Measurements from ENCODE around the gene LNPEP. TPM values are rescaled to one million over a fixed set of nuclear protein-coding genes. Genes with fewer than 3 reads are reported as not detected.

LNPEP gene
- total RNA-seq, 3 donors from 2014 or later: 64.6 to 71.2 (median 65.1) TPM

GRCh38 chr5:96909003-96909402 is 26.9 kb upstream of the LNPEP start:
- Histone ChIP-seq H3K4me3 (no peak overlapping the region), H3K36me3 (no peaks in the 10 kb centered on the region), H3K4me1 (no peaks in the 10 kb centered on the region), H3K9me3 (no peaks in the 10 kb centered on the region), H3K27me3 (no peaks in the 10 kb centered on the region), H3K27ac (no peak overlapping the region)
- no peak for DNase-seq (ENCODE audit: low spot score in 2 of 2)
- TF ChIP-seq, protein P1, sequence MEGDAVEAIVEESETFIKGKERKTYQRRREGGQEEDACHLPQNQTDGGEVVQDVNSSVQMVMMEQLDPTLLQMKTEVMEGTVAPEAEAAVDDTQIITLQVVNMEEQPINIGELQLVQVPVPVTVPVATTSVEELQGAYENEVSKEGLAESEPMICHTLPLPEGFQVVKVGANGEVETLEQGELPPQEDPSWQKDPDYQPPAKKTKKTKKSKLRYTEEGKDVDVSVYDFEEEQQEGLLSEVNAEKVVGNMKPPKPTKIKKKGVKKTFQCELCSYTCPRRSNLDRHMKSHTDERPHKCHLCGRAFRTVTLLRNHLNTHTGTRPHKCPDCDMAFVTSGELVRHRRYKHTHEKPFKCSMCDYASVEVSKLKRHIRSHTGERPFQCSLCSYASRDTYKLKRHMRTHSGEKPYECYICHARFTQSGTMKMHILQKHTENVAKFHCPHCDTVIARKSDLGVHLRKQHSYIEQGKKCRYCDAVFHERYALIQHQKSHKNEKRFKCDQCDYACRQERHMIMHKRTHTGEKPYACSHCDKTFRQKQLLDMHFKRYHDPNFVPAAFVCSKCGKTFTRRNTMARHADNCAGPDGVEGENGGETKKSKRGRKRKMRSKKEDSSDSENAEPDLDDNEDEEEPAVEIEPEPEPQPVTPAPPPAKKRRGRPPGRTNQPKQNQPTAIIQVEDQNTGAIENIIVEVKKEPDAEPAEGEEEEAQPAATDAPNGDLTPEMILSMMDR (IDR thresholded peaks at IDR 0.05): no peak
- no peak for TF ChIP-seq POLR2A (IDR thresholded peaks at IDR 0.05)
- TF ChIP-seq POLR2AphosphoS5 (IDR thresholded peaks at IDR 0.05): no peak
- intact Hi-C loops (cut with DNase I; ENCODE audit: low total_unique reads): no loop called here

DNA sequence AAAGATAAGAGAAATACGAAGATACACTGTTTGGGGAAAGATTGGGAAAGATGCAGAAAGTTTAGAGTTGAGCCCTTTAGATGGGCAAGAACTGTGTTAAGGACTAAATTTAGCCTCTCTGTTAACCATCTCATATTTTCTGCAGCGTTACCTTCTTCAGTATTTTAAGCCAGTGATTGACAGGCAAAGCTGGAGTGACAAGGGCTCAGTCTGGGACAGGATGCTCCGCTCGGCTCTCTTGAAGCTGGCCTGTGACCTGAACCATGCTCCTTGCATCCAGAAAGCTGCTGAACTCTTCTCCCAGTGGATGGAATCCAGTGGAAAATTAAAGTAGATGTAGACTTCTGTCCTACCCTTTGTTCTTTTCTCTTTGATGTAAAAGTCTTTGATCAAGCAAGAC is 26.4 kb upstream of the LNPEP start:
- Histone ChIP-seq H3K36me3 (no peaks in the 10 kb centered on the region), H3K4me3 (no peak overlapping the region), H3K9me3 (no peaks in the 10 kb centered on the region), H3K4me1 (no peaks in the 10 kb centered on the region), H3K27me3 (no peaks in the 10 kb centered on the region), H3K27ac (no peak overlapping the region)
- TF ChIP-seq POLR2A (IDR thresholded peaks at IDR 0.05): no peak
- TF ChIP-seq, protein P1 (IDR thresholded peaks at IDR 0.05): no peak
- no peak for TF ChIP-seq POLR2AphosphoS5 (IDR thresholded peaks at IDR 0.05)
- DNase-seq (ENCODE audit: low spot score in 2 of 2): no peak
- intact Hi-C loops (cut with DNase I; ENCODE audit: low total_unique reads): no loop called here

- TF ChIP-seq, protein P1 (IDR thresholded peaks at IDR 0.05): no peak
- TF ChIP-seq POLR2A (IDR thresholded peaks at IDR 0.05) (no peak), POLR2AphosphoS5 (IDR thresholded peaks at IDR 0.05) (no peak)
- no peaks in the 10 kb centered on the region for H3K36me3 ChIP-seq
Observed at GRCh38 chr5:96911139-96911538, 24.7 kb upstream of the LNPEP start.

GRCh38 chr5:96913233-96913632 is 22.6 kb upstream of the LNPEP start:
- Histone ChIP-seq H3K9me3 (no peaks in the 10 kb centered on the region), H3K36me3 (no peaks in the 10 kb centered on the region), H3K27me3 (no peaks in the 10 kb centered on the region), H3K4me3 (no peak overlapping the region), H3K27ac (no peak overlapping the region), H3K4me1 (no peaks in the 10 kb centered on the region)
- TF ChIP-seq, protein P1 (IDR thresholded peaks at IDR 0.05): no peak
- TF ChIP-seq POLR2A (IDR thresholded peaks at IDR 0.05) (no peak), POLR2AphosphoS5 (IDR thresholded peaks at IDR 0.05) (no peak)
- intact Hi-C loops (cut with DNase I; ENCODE audit: low total_unique reads): no loop called here
- DNase-seq (ENCODE audit: low spot score in 2 of 2): no peak

More at GRCh38 chr5:96911139-96911538, 24.7 kb upstream of the LNPEP start:
- Histone ChIP-seq H3K9me3 (no peaks in the 10 kb centered on the region), H3K4me3 (no peak overlapping the region), H3K27me3 (no peaks in the 10 kb centered on the region), H3K4me1 (no peaks in the 10 kb centered on the region), H3K27ac (no peak overlapping the region)
- DNase-seq (ENCODE audit: low spot score in 2 of 2): no peak
- intact Hi-C loops (cut with DNase I; ENCODE audit: low total_unique reads): no loop called here

DNA sequence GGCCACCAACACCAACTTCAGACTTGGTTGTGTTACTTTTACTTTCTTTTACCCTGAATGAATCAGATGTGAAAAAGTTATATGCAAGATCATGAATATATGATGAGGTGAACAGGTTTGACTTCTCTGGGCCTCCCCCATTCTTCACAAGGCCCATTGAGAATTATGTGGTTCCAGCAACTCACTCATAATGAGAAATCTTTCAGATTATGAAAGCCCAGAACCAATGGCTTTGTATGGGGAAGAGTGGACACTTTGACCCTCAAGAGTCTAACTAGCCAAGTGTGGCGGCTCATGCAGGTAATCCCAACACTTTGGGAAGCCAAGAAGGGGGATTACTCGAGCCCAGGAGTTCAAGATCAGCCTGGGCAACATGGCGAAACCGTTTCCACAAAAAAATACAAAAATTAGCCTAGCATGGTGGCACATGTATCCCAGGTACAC is 16.1 kb upstream of the LNPEP start:
- no peaks in the 10 kb centered on the region for H3K36me3 ChIP-seq
- TF ChIP-seq POLR2A (IDR thresholded peaks at IDR 0.05): no peak
- intact Hi-C loops (cut with DNase I; ENCODE audit: low total_unique reads): no loop called here
- DNase-seq (ENCODE audit: low spot score in 2 of 2): no peak
- H3K27me3 ChIP-seq: no peaks in the 10 kb centered on the region
- H3K4me1 ChIP-seq: no peaks in the 10 kb centered on the region
- no peaks in the 10 kb centered on the region for H3K9me3 ChIP-seq
- no peak overlapping the region for H3K27ac ChIP-seq
- no peak overlapping the region for H3K4me3 ChIP-seq

Data from breast epithelium (tissue), 4 donors.